WERI-Rb-1 (cell line): ENCODE results near the gene PTMS.

Experiments
- DNase-seq: peaks from one replicate; pipeline ENCODE4 v3.0.0-alpha.2; 2020
- H3K27ac ChIP-seq: fragments of 250-450 bp; sonication (Bioruptor Pico); 2 replicates; pipeline ENCODE4 v1.5.1; 2020; ENCODE audit warnings: mild to moderate bottlenecking, moderate library complexity
- H3K27me3 ChIP-seq: fragments of 250-450 bp; sonication (Bioruptor Pico); 2 replicates; pipeline ENCODE4 v1.5.1; 2021; ENCODE audit warnings: mild to moderate bottlenecking, low read depth, moderate library complexity; ENCODE audit not compliant: insufficient read depth, severe bottlenecking
- H3K36me3 ChIP-seq: fragments of 250-450 bp; sonication (Bioruptor Pico); 2 replicates; pipeline ENCODE4 v1.5.1; 2020; ENCODE audit warnings: mild to moderate bottlenecking, moderate library complexity
- H3K4me3 ChIP-seq: 2 replicates; pipeline ENCODE4 v1.5.1; 2011; ENCODE audit warnings: low read depth, mild to moderate bottlenecking, control low read depth, low read length
- H3K9me3 ChIP-seq: fragments of 250-450 bp; sonication (Bioruptor Pico); 2 replicates; pipeline ENCODE4 v1.5.1; 2021; ENCODE audit warnings: mild to moderate bottlenecking, moderate library complexity; ENCODE audit not compliant: severe bottlenecking
- CTCF ChIP-seq: IDR thresholded peaks from 2 replicates; pipeline ENCODE4 v1.5.1; 2011; ENCODE audit warnings: low read depth, mild to moderate bottlenecking, control low read depth, inconsistent platforms, low read length

Gene PTMS

GRCh38 chr12:6818645-6819044 lies 52.5 kb downstream of the PTMS start:
- no peak for DNase-seq
- TF ChIP-seq CTCF, result no peak
- H3K27ac ChIP-seq, result no peak overlapping the region
- H3K36me3 ChIP-seq, result no peaks in the 10 kb centered on the region
- no peak overlapping the region for H3K4me3 ChIP-seq
- no peaks in the 10 kb centered on the region for H3K9me3 ChIP-seq
- H3K27me3 ChIP-seq, result no peaks in the 10 kb centered on the region

GRCh38 chr12:6819106-6820030 lies 53.2 kb downstream of the PTMS start:
- no peak overlapping the region for H3K4me3 ChIP-seq
- peaks cover 2% of the 10 kb centered on the region; the same call in 1 of the 2 replicates for H3K36me3 ChIP-seq
- peak overlapping the region; percentile 64; the same call in 1 of the 2 replicates for H3K27ac ChIP-seq
- no peaks in the 10 kb centered on the region for H3K27me3 ChIP-seq
- H3K9me3 ChIP-seq, result no peaks in the 10 kb centered on the region
- TF ChIP-seq CTCF, result 0 out of 2 replicates have a peak, but pooled peaks have one; percentile 16
- peak; percentile 16 for DNase-seq

GRCh38 chr12:6820166-6820565 lies 54.0 kb downstream of the PTMS start:
- Histone ChIP-seq H3K27me3 (no peaks in the 10 kb centered on the region), H3K9me3 (no peaks in the 10 kb centered on the region), H3K36me3 (peaks cover 8% of the 10 kb centered on the region), H3K4me3 (no peak overlapping the region), H3K27ac (peak overlapping the region; percentile 64)
- peak; percentile 45 for DNase-seq
- no peak for TF ChIP-seq CTCF
